ENCODE measurements around the gene MALRD1.

The MALRD1 gene

GRCh38 chr10:19449860-19450259 lies 401.3 kb downstream of the MALRD1 start:
- no peak overlapping the region for H3K4me3 ChIP-seq (ENCODE audit: low read length)
- no peaks in the 10 kb centered on the region for H3K36me3 ChIP-seq (ENCODE audit: insufficient read depth, low read length)
- no peak overlapping the region for H3K27ac ChIP-seq (ENCODE audit: low read depth, low read length)
- no peak overlapping the region for H3K9ac ChIP-seq (ENCODE audit: low read depth, low read length)
- peaks cover 12% of the 10 kb centered on the region for H3K9me3 ChIP-seq (ENCODE audit: insufficient read depth, low read depth, low read length)
- 90% methylated on average over 2 of the region's 2 CpGs for WGBS
- H3K27me3 ChIP-seq (ENCODE audit: insufficient read depth, low read length) = no peaks in the 10 kb centered on the region
- H3K4me1 ChIP-seq (ENCODE audit: insufficient read depth, low read length) = no peaks in the 10 kb centered on the region

- Histone ChIP-seq H3K27me3 (ENCODE audit: insufficient read depth, low read length) (no peaks in the 10 kb centered on the region), H3K9me3 (ENCODE audit: insufficient read depth, low read depth, low read length) (peaks cover 6% of the 10 kb centered on the region), H3K4me1 (ENCODE audit: insufficient read depth, low read length) (no peaks in the 10 kb centered on the region), H3K9ac (ENCODE audit: low read depth, low read length) (no peak overlapping the region), H3K36me3 (ENCODE audit: insufficient read depth, low read length) (no peaks in the 10 kb centered on the region), H3K4me3 (ENCODE audit: low read length) (no peak overlapping the region), H3K27ac (ENCODE audit: low read depth, low read length) (no peak overlapping the region)
- WGBS = 100% methylated on average over 3 of the region's 3 CpGs
Observed at GRCh38 chr10:19451356-19451755, 402.8 kb downstream of the MALRD1 start.

- Histone ChIP-seq H3K27ac (ENCODE audit: low read depth, low read length) (no peak overlapping the region), H3K27me3 (ENCODE audit: insufficient read depth, low read length) (no peaks in the 10 kb centered on the region), H3K4me3 (ENCODE audit: low read length) (no peak overlapping the region), H3K9ac (ENCODE audit: low read depth, low read length) (no peak overlapping the region), H3K9me3 (ENCODE audit: insufficient read depth, low read depth, low read length) (no peaks in the 10 kb centered on the region), H3K36me3 (ENCODE audit: insufficient read depth, low read length) (no peaks in the 10 kb centered on the region), H3K4me1 (ENCODE audit: insufficient read depth, low read length) (no peaks in the 10 kb centered on the region)
- 100% methylated on average over 2 of the region's 2 CpGs for WGBS
Observed at GRCh38 chr10:19451937-19452336, 403.3 kb downstream of the MALRD1 start.

- H3K9ac ChIP-seq (ENCODE audit: low read depth, low read length) = no peak overlapping the region
- H3K9me3 ChIP-seq (ENCODE audit: insufficient read depth, low read depth, low read length) = no peaks in the 10 kb centered on the region
- H3K27me3 ChIP-seq (ENCODE audit: insufficient read depth, low read length) = no peaks in the 10 kb centered on the region
- H3K27ac ChIP-seq (ENCODE audit: low read depth, low read length) = no peak overlapping the region
- no peak overlapping the region for H3K4me3 ChIP-seq (ENCODE audit: low read length)
- H3K4me1 ChIP-seq (ENCODE audit: insufficient read depth, low read length) = no peaks in the 10 kb centered on the region
- H3K36me3 ChIP-seq (ENCODE audit: insufficient read depth, low read length) = no peaks in the 10 kb centered on the region
Observed at GRCh38 chr10:19453967-19454366, 405.4 kb downstream of the MALRD1 start.

- 95% methylated on average over 5 of the region's 5 CpGs for WGBS
- H3K9ac ChIP-seq (ENCODE audit: low read depth, low read length) = no peak overlapping the region
- H3K4me1 ChIP-seq (ENCODE audit: insufficient read depth, low read length) = no peaks in the 10 kb centered on the region; the same call in 1 of the 2 replicates
- no peak overlapping the region for H3K27ac ChIP-seq (ENCODE audit: low read depth, low read length)
- H3K27me3 ChIP-seq (ENCODE audit: insufficient read depth, low read length) = no peaks in the 10 kb centered on the region
- no peaks in the 10 kb centered on the region for H3K36me3 ChIP-seq (ENCODE audit: insufficient read depth, low read length)
- H3K4me3 ChIP-seq (ENCODE audit: low read length) = no peak overlapping the region
- H3K9me3 ChIP-seq (ENCODE audit: insufficient read depth, low read depth, low read length) = no peaks in the 10 kb centered on the region
Observed at GRCh38 chr10:19461588-19461987, 413.0 kb downstream of the MALRD1 start.

- no peaks in the 10 kb centered on the region for H3K9me3 ChIP-seq (ENCODE audit: insufficient read depth, low read depth, low read length)
- WGBS = 95% methylated on average over 6 of the region's 6 CpGs
- H3K27ac ChIP-seq (ENCODE audit: low read depth, low read length) = no peak overlapping the region
- no peak overlapping the region for H3K4me3 ChIP-seq (ENCODE audit: low read length)
- no peaks in the 10 kb centered on the region for H3K36me3 ChIP-seq (ENCODE audit: insufficient read depth, low read length)
- no peaks in the 10 kb centered on the region; the same call in 1 of the 2 replicates for H3K4me1 ChIP-seq (ENCODE audit: insufficient read depth, low read length)
- H3K9ac ChIP-seq (ENCODE audit: low read depth, low read length) = no peak overlapping the region
- H3K27me3 ChIP-seq (ENCODE audit: insufficient read depth, low read length) = no peaks in the 10 kb centered on the region
Observed at GRCh38 chr10:19466709-19467108, 418.1 kb downstream of the MALRD1 start.

GRCh38 chr10:19468413-19468812 lies 419.8 kb downstream of the MALRD1 start:
- WGBS = 100% methylated on average over 1 of the region's 1 CpG
- Histone ChIP-seq H3K9ac (ENCODE audit: low read depth, low read length) (no peak overlapping the region), H3K4me1 (ENCODE audit: insufficient read depth, low read length) (no peaks in the 10 kb centered on the region; the same call in 1 of the 2 replicates), H3K4me3 (ENCODE audit: low read length) (no peak overlapping the region), H3K27ac (ENCODE audit: low read depth, low read length) (no peak overlapping the region), H3K9me3 (ENCODE audit: insufficient read depth, low read depth, low read length) (no peaks in the 10 kb centered on the region), H3K27me3 (ENCODE audit: insufficient read depth, low read length) (no peaks in the 10 kb centered on the region), H3K36me3 (ENCODE audit: insufficient read depth, low read length) (no peaks in the 10 kb centered on the region)

- Histone ChIP-seq H3K4me1 (ENCODE audit: insufficient read depth, low read length) (no peaks in the 10 kb centered on the region; the same call in 1 of the 2 replicates), H3K36me3 (ENCODE audit: insufficient read depth, low read length) (no peaks in the 10 kb centered on the region), H3K4me3 (ENCODE audit: low read length) (no peak overlapping the region), H3K9ac (ENCODE audit: low read depth, low read length) (no peak overlapping the region), H3K9me3 (ENCODE audit: insufficient read depth, low read depth, low read length) (no peaks in the 10 kb centered on the region), H3K27ac (ENCODE audit: low read depth, low read length) (no peak overlapping the region), H3K27me3 (ENCODE audit: insufficient read depth, low read length) (no peaks in the 10 kb centered on the region)
- WGBS = no CpG with 5 or more reads among the region's 1 CpG
Observed at GRCh38 chr10:19469521-19469920, 420.9 kb downstream of the MALRD1 start.

GRCh38 chr10:19479854-19480253 lies 431.3 kb downstream of the MALRD1 start:
- 72% methylated on average over 4 of the region's 4 CpGs for WGBS
- no peak overlapping the region for H3K9ac ChIP-seq (ENCODE audit: low read depth, low read length)
- H3K9me3 ChIP-seq (ENCODE audit: insufficient read depth, low read depth, low read length) = no peaks in the 10 kb centered on the region
- H3K27ac ChIP-seq (ENCODE audit: low read depth, low read length) = no peak overlapping the region
- no peaks in the 10 kb centered on the region for H3K36me3 ChIP-seq (ENCODE audit: insufficient read depth, low read length)
- no peaks in the 10 kb centered on the region for H3K27me3 ChIP-seq (ENCODE audit: insufficient read depth, low read length)
- no peak overlapping the region for H3K4me3 ChIP-seq (ENCODE audit: low read length)
- no peaks in the 10 kb centered on the region for H3K4me1 ChIP-seq (ENCODE audit: insufficient read depth, low read length)

GRCh38 chr10:19480353-19480752 lies 431.8 kb downstream of the MALRD1 start:
- H3K9ac ChIP-seq (ENCODE audit: low read depth, low read length) = no peak overlapping the region
- WGBS = 95% methylated on average over 3 of the region's 3 CpGs
- no peak overlapping the region for H3K27ac ChIP-seq (ENCODE audit: low read depth, low read length)
- no peaks in the 10 kb centered on the region for H3K9me3 ChIP-seq (ENCODE audit: insufficient read depth, low read depth, low read length)
- H3K36me3 ChIP-seq (ENCODE audit: insufficient read depth, low read length) = no peaks in the 10 kb centered on the region
- H3K4me3 ChIP-seq (ENCODE audit: low read length) = no peak overlapping the region
- no peaks in the 10 kb centered on the region for H3K4me1 ChIP-seq (ENCODE audit: insufficient read depth, low read length)
- no peaks in the 10 kb centered on the region for H3K27me3 ChIP-seq (ENCODE audit: insufficient read depth, low read length)

GRCh38 chr10:19483421-19483820 lies 434.8 kb downstream of the MALRD1 start:
- no peaks in the 10 kb centered on the region for H3K9me3 ChIP-seq (ENCODE audit: insufficient read depth, low read depth, low read length)
- H3K27me3 ChIP-seq (ENCODE audit: insufficient read depth, low read length) = no peaks in the 10 kb centered on the region
- H3K9ac ChIP-seq (ENCODE audit: low read depth, low read length) = no peak overlapping the region
- no peak overlapping the region for H3K27ac ChIP-seq (ENCODE audit: low read depth, low read length)
- no peaks in the 10 kb centered on the region for H3K4me1 ChIP-seq (ENCODE audit: insufficient read depth, low read length)
- WGBS = 85% methylated on average over 2 of the region's 2 CpGs
- H3K36me3 ChIP-seq (ENCODE audit: insufficient read depth, low read length) = no peaks in the 10 kb centered on the region
- no peak overlapping the region for H3K4me3 ChIP-seq (ENCODE audit: low read length)

- Histone ChIP-seq H3K9ac (ENCODE audit: low read depth, low read length) (no peak overlapping the region), H3K4me3 (ENCODE audit: low read length) (no peak overlapping the region), H3K9me3 (ENCODE audit: insufficient read depth, low read depth, low read length) (no peaks in the 10 kb centered on the region), H3K27ac (ENCODE audit: low read depth, low read length) (no peak overlapping the region), H3K4me1 (ENCODE audit: insufficient read depth, low read length) (peaks cover 5% of the 10 kb centered on the region), H3K36me3 (ENCODE audit: insufficient read depth, low read length) (no peaks in the 10 kb centered on the region), H3K27me3 (ENCODE audit: insufficient read depth, low read length) (no peaks in the 10 kb centered on the region)
- 93% methylated on average over 23 of the region's 23 CpGs for WGBS
Observed at GRCh38 chr10:19488592-19489280, 440.1 kb downstream of the MALRD1 start.
